ENCODE measurements around the gene SPCS2.
A peak's percentile ranks its signal among the peaks of the same experiment; 100 is the strongest.

Gene SPCS2

DNA sequence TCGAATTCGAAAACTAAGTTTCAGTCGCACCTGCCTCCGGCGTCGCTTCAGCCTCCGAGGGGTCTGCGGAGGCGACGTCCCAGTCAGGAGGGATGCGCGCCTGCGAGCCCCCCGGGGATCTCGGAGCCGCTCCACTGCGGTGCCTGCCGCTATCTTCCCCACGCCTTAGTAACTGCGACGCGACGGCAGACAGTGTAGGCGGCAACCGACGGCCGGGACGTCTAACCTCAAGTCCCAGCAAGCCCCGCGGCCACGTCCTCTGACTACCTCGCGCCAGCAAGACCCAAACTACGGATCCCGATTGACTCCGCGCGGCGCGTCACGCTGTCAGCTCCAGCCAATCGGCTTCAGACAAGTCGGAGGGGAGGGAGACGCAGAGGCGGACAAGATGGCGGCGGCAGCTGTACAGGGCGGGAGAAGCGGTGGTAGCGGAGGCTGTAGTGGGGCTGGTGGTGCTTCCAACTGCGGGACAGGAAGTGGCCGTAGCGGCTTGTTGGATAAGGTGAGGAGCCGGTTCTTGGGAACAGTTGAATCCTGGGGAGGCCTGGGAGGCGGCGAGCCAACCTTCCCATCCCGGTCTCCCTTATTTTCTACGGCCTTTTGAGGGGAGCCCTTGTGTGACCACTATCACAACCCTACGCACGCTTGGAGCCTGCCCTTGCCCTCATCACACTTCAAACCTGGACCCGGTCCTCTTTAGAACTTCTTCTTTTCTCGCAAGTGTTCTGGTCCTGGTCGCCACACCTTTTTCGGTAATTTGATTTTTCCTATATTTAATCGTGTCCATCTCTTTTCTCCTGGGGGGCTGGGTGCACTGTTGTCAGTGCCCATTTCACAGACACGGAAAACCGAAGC, at the start of gene SPCS2, which contains the start of gene XRRA1:
SPCS2 (plus strand) TSS at position 369 of the 855 bp plus-strand sequence; CDS start at position 389, 20 bp downstream.
XRRA1 (minus strand) TSS at position 194 of the 855 bp plus-strand sequence. CDS start 8,213 bp downstream, outside the sequence.
- Histone ChIP-seq H3K9me3 (ENCODE audit: control insufficient read depth, insufficient read depth, low read depth, low read length) (no peaks in the 10 kb centered on the region), H3K27me3 (ENCODE audit: control insufficient read depth, insufficient read depth, low read length) (no peaks in the 10 kb centered on the region), H3K4me1 (ENCODE audit: control insufficient read depth, insufficient read depth, low read length) (peaks cover 7% of the 10 kb centered on the region; the same call in 1 of the 2 replicates), H3K9ac (ENCODE audit: low read length) (peak within 1 kb of the TSS; percentile 96), H3K4me3 (ENCODE audit: low read depth, low read length) (peak within 1 kb of the TSS; percentile 84), H3K27ac (ENCODE audit: low read depth, low read length) (peak within 1 kb of the TSS; percentile 69), H3K36me3 (ENCODE audit: control insufficient read depth, insufficient read depth, low read length) (peaks cover 10% of the 10 kb centered on the region)

DNA sequence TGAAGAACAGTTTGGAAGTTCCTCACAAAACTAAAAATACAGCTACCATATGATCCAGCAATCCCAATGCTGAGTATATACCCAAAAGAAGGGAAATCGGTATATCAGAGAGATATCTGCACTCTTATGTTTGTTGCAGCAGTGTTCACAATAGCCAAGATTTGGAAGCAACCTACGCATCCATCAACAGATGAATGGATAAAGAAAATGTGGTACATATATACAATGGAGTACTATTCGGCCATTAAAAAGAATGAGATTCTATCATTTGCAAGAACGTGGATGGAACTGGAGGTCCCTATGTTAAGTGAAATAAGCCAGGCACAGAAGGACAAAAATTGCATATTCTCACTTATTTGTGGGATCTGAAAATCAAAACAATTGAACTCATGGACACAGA, 46.7 kb upstream of the SPCS2 start:
- Histone ChIP-seq H3K27ac (ENCODE audit: low read depth, low read length) (no peak overlapping the region), H3K9ac (ENCODE audit: low read length) (no peak overlapping the region), H3K27me3 (ENCODE audit: control insufficient read depth, insufficient read depth, low read length) (no peaks in the 10 kb centered on the region), H3K4me1 (ENCODE audit: control insufficient read depth, insufficient read depth, low read length) (no peaks in the 10 kb centered on the region), H3K36me3 (ENCODE audit: control insufficient read depth, insufficient read depth, low read length) (peaks cover 4% of the 10 kb centered on the region), H3K4me3 (ENCODE audit: low read depth, low read length) (no peak overlapping the region), H3K9me3 (ENCODE audit: control insufficient read depth, insufficient read depth, low read depth, low read length) (peaks cover 18% of the 10 kb centered on the region)

DNA sequence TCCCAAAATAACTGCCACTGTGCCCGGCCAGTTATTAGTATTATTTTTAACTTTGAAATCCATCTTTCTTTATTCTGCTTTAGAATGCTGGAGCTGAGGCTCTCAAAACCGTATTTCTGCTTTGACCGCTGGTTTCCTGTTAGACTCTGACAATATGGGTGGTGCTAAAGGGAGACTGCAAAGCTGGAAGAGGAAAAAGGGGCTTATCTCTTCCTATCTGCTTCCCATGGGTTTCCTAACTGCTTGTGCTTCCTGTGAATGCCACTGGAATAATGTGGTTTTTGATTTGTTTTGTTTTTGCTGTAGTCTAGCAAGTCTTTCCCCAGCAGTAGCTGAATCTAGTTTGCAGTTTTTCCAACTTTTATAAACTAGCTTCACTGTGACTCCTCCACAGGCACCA, 43.7 kb upstream of the SPCS2 start:
- no peak overlapping the region for H3K27ac ChIP-seq (ENCODE audit: low read depth, low read length)
- peaks cover 4% of the 10 kb centered on the region for H3K36me3 ChIP-seq (ENCODE audit: control insufficient read depth, insufficient read depth, low read length)

DNA sequence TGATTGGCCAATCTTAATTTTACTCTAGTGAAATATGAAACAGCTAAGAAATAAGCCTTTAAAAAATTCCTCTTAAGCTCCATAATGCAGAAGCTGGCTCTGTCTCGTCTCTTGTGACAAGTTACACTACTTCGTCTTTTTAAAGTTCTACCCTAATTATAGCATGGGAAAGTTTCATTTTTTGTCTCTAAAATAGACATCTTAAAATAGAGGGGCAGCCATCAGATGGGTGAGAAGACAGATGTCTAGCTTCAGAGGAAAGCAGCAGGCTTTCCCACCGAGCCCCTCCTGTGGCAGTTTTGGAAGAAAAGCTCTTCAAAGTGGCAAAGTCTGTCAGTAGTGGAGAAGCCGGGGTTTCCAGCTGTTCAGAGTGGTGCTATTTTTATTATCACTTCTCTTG, 39.7 kb upstream of the SPCS2 start:
- Histone ChIP-seq H3K9ac (ENCODE audit: low read length) (no peak overlapping the region), H3K9me3 (ENCODE audit: control insufficient read depth, insufficient read depth, low read depth, low read length) (no peaks in the 10 kb centered on the region), H3K4me3 (ENCODE audit: low read depth, low read length) (no peak overlapping the region), H3K4me1 (ENCODE audit: control insufficient read depth, insufficient read depth, low read length) (no peaks in the 10 kb centered on the region), H3K27ac (ENCODE audit: low read depth, low read length) (no peak overlapping the region), H3K36me3 (ENCODE audit: control insufficient read depth, insufficient read depth, low read length) (peaks cover 4% of the 10 kb centered on the region), H3K27me3 (ENCODE audit: control insufficient read depth, insufficient read depth, low read length) (no peaks in the 10 kb centered on the region)

More for the DNA sequence above, 43.7 kb upstream of the SPCS2 start:
- Histone ChIP-seq H3K9ac (ENCODE audit: low read length) (no peak overlapping the region), H3K9me3 (ENCODE audit: control insufficient read depth, insufficient read depth, low read depth, low read length) (peaks cover 15% of the 10 kb centered on the region), H3K4me1 (ENCODE audit: control insufficient read depth, insufficient read depth, low read length) (no peaks in the 10 kb centered on the region), H3K27me3 (ENCODE audit: control insufficient read depth, insufficient read depth, low read length) (no peaks in the 10 kb centered on the region), H3K4me3 (ENCODE audit: low read depth, low read length) (no peak overlapping the region)

DNA sequence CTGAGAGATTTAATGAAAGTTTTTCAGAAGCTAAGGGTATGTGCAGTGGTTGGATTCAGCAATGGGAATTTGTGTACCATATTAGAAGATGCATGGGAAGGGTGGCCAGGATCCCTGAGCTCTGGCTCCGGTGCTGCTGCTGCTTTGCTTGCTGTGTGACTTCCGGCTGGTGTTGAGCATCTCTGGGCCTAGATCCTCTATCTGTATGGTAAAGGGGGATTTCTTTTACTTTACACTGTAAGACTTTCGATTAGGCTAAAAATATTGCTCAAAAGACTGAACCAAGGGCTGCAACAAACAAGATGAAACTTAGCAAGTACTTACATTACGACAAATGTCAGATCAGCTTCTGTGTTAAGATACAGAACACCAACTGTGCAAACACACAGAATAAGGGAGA, 39.3 kb upstream of the SPCS2 start:
- H3K9me3 ChIP-seq (ENCODE audit: control insufficient read depth, insufficient read depth, low read depth, low read length) = no peaks in the 10 kb centered on the region
- no peak overlapping the region for H3K4me3 ChIP-seq (ENCODE audit: low read depth, low read length)
- no peak overlapping the region for H3K27ac ChIP-seq (ENCODE audit: low read depth, low read length)
- H3K36me3 ChIP-seq (ENCODE audit: control insufficient read depth, insufficient read depth, low read length) = peaks cover 4% of the 10 kb centered on the region
- H3K27me3 ChIP-seq (ENCODE audit: control insufficient read depth, insufficient read depth, low read length) = no peaks in the 10 kb centered on the region
- no peak overlapping the region for H3K9ac ChIP-seq (ENCODE audit: low read length)
- H3K4me1 ChIP-seq (ENCODE audit: control insufficient read depth, insufficient read depth, low read length) = no peaks in the 10 kb centered on the region

DNA sequence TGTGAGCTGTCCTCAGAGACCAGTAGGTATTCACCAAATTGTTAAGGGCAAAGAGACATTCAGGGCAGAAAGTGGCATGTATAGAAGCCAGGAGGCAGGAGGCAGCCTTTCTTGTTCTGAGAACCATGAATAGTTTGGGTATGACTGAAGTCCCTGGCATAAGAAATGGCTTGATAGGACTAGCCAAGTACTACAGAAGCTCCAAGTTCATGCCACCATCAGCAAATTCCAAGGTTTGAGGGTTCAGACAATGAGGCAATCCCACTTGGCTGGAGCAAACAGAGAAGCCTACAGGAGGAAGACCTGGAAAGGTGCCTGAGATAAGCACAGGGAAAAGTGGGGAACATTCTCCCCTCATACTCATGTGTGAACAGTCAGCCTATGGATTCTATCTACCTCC, 25.9 kb upstream of the SPCS2 start:
- Histone ChIP-seq H3K27me3 (ENCODE audit: control insufficient read depth, insufficient read depth, low read length) (no peaks in the 10 kb centered on the region), H3K4me3 (ENCODE audit: low read depth, low read length) (no peak overlapping the region), H3K9ac (ENCODE audit: low read length) (no peak overlapping the region), H3K36me3 (ENCODE audit: control insufficient read depth, insufficient read depth, low read length) (no peaks in the 10 kb centered on the region), H3K9me3 (ENCODE audit: control insufficient read depth, insufficient read depth, low read depth, low read length) (no peaks in the 10 kb centered on the region), H3K4me1 (ENCODE audit: control insufficient read depth, insufficient read depth, low read length) (no peaks in the 10 kb centered on the region), H3K27ac (ENCODE audit: low read depth, low read length) (no peak overlapping the region)

DNA sequence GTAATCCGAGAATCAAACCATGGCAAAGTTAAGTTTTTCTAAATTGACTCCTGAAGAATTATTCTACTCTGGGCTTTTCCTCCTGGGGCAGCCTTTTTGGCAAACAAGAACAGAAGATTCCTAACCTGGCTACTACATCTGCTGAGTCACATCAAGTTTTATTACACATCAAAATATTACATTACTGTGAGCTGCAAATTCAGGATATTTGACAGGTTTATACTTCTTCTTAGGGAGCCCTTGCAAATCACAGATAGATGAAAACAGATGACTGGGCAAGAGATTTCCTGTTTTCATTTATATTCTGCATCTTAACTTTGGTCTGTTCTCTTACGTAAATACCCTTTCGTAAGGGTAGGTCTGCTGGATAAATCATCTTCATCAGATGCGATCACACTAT, 23.8 kb upstream of the SPCS2 start:
- H3K4me3 ChIP-seq (ENCODE audit: low read depth, low read length) = no peak overlapping the region
- no peak overlapping the region for H3K9ac ChIP-seq (ENCODE audit: low read length)
- no peaks in the 10 kb centered on the region for H3K9me3 ChIP-seq (ENCODE audit: control insufficient read depth, insufficient read depth, low read depth, low read length)
- no peaks in the 10 kb centered on the region for H3K36me3 ChIP-seq (ENCODE audit: control insufficient read depth, insufficient read depth, low read length)
- no peaks in the 10 kb centered on the region for H3K27me3 ChIP-seq (ENCODE audit: control insufficient read depth, insufficient read depth, low read length)
- no peak overlapping the region for H3K27ac ChIP-seq (ENCODE audit: low read depth, low read length)
- no peaks in the 10 kb centered on the region for H3K4me1 ChIP-seq (ENCODE audit: control insufficient read depth, insufficient read depth, low read length)

DNA sequence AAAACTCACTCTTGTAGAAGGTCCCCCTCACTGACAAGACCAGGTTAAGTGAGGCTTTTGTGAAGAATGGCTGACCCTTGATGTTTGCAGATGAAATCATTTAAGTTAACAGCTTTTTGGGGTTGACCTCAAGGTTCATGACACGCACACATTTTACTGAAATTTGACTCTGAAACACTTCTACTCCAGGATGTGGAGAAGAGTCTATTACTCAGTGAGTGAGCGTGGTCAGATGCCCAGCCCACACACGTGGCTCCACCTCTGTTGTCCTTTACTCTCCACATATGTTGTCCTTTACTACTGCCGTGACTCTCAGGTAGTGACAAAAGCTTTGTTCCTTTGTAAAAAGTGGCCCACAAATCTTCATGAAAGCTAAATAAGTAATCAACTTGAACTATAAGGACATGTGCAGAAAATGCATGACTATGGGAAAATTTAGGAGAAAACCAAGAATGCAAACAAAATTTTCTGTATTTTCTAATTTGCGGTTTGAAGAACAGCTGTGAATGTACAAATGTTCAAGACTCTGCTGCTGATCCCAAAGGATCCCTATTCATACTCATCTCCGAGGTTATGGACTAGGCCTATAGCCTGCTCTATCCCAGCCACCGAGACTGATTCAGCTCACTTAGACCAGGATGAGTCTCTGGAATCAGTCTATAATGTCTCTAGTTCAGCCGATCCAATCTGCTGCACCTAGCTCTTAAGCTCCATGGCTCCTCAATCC, 22.6 kb upstream of the SPCS2 start:
- H3K27ac ChIP-seq (ENCODE audit: low read depth, low read length) = no peak overlapping the region
- H3K4me3 ChIP-seq (ENCODE audit: low read depth, low read length) = no peak overlapping the region
- no peaks in the 10 kb centered on the region for H3K27me3 ChIP-seq (ENCODE audit: control insufficient read depth, insufficient read depth, low read length)
- no peaks in the 10 kb centered on the region for H3K9me3 ChIP-seq (ENCODE audit: control insufficient read depth, insufficient read depth, low read depth, low read length)
- H3K36me3 ChIP-seq (ENCODE audit: control insufficient read depth, insufficient read depth, low read length) = no peaks in the 10 kb centered on the region
- H3K9ac ChIP-seq (ENCODE audit: low read length) = no peak overlapping the region
- no peaks in the 10 kb centered on the region for H3K4me1 ChIP-seq (ENCODE audit: control insufficient read depth, insufficient read depth, low read length)

DNA sequence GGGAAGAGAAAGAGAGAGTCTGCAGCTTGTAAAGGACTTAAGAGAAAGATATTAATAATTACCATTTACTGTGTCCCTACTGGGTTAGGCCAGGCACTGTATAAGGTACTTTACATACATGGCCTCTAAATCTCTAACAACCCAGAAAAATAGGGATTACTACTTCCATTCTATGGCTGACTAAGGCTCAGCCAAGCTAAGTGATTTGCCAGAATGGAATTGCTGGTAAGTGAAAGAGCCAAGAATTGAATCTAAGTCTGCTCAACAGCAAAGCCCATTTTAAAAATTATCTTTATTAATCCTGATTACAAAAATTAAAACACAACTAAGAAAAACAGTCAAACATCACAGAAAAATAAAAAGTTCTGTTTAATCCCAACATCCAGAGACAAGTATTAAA, 21.6 kb upstream of the SPCS2 start:
- Histone ChIP-seq H3K27ac (ENCODE audit: low read depth, low read length) (no peak overlapping the region), H3K27me3 (ENCODE audit: control insufficient read depth, insufficient read depth, low read length) (no peaks in the 10 kb centered on the region), H3K4me1 (ENCODE audit: control insufficient read depth, insufficient read depth, low read length) (no peaks in the 10 kb centered on the region), H3K36me3 (ENCODE audit: control insufficient read depth, insufficient read depth, low read length) (0 out of 2 replicates have a peak, but pooled peaks cover 3% of the 10 kb centered on the region), H3K4me3 (ENCODE audit: low read depth, low read length) (no peak overlapping the region), H3K9ac (ENCODE audit: low read length) (no peak overlapping the region), H3K9me3 (ENCODE audit: control insufficient read depth, insufficient read depth, low read depth, low read length) (no peaks in the 10 kb centered on the region)

DNA sequence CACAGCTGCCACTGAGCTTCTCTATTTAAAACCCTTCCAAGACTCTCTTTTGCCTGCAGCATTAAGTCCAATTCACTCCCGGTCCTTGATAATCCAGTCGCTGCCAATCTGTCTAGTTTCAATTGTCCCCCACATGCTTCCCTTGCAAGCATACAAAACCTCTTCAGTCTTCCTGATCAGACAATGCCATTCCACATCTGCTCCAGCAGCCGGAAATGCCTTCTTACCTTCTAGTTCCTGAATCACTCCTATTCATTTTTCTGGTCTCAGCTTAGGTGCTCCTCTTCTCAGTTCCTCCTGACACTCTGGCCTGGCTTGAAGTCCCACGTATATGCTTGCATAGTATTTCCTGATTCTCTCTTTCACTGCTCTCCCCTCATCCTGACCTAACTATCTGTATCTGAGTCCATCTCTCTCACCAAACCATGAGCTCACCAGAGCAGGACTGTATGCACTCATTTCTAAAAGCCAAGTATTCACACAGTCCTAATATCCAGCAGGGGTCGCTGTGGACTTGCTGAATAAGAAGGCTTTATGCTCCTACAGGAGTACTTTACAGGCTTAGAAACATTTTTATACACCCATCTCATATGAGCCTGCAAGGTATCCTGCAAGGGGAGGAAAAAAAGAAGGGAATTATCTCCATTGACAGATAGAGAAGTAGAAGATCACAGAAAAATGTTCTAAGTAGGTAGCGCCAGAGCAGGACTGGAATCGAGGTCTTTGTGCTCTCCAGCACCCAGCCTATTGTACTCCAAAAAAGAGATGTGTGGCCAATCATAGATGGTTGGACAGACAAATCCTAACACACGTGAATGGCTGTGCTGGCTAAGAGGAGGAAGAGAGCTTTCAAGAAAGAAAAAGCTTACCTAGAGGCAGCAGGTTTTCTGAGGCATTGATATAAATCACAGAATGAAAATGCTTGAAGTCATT, 19.4 kb upstream of the SPCS2 start:
- no peaks in the 10 kb centered on the region for H3K27me3 ChIP-seq (ENCODE audit: control insufficient read depth, insufficient read depth, low read length)
- H3K27ac ChIP-seq (ENCODE audit: low read depth, low read length) = no peak overlapping the region
- H3K9me3 ChIP-seq (ENCODE audit: control insufficient read depth, insufficient read depth, low read depth, low read length) = no peaks in the 10 kb centered on the region
- H3K4me3 ChIP-seq (ENCODE audit: low read depth, low read length) = no peak overlapping the region
- H3K4me1 ChIP-seq (ENCODE audit: control insufficient read depth, insufficient read depth, low read length) = no peaks in the 10 kb centered on the region
- H3K9ac ChIP-seq (ENCODE audit: low read length) = no peak overlapping the region
- H3K36me3 ChIP-seq (ENCODE audit: control insufficient read depth, insufficient read depth, low read length) = peaks cover 12% of the 10 kb centered on the region; the same call in 1 of the 2 replicates

Data from HUES6 (cell line).